Thyroid gland (tissue), 4 donors: ENCODE results near the gene RPL14. TPM values are rescaled to one million over a fixed set of nuclear protein-coding genes. Genes with fewer than 3 reads are reported as not detected.

Source experiments
- DNase-seq, 2 donors: peaks; one replicate each; pipeline ENCODE4 v3.0.0-alpha.2; 2019
- H3K27ac ChIP-seq, 3 donors: fragments of 200-600 bp; sonication (generic); 1 replicate in 2 of 3; 2 replicates in 1 of 3; pipeline ENCODE4 v1.5.1; 2016 to 2019; ENCODE audit warnings: mild to moderate bottlenecking in 1 of 3, moderate library complexity in 1 of 3
- H3K27me3 ChIP-seq: fragments of 200-600 bp; sonication (generic); one replicate; pipeline ENCODE4 v1.5.1; 2019
- H3K36me3 ChIP-seq, 2 donors: fragments of 200-600 bp; sonication (generic); one replicate each; pipeline ENCODE4 v1.5.1; 2016 to 2019
- H3K4me1 ChIP-seq, 2 donors: fragments of 200-600 bp; sonication (generic); one replicate each; pipeline ENCODE4 v1.5.1; 2017 to 2019
- H3K4me3 ChIP-seq, 3 donors: fragments of 200-600 bp; sonication (generic); replicated peaks in 1 of 3; 1 replicate in 2 of 3; 2 replicates in 1 of 3; pipeline ENCODE4 v1.5.1; 2016; ENCODE audit warnings: mild to moderate bottlenecking in 1 of 3
- H3K9me3 ChIP-seq: fragments of 200-600 bp; sonication (generic); one replicate; pipeline ENCODE4 v1.5.1; 2017
- CTCF ChIP-seq, 6 experiments: fragments of 200-600 bp in 3 of 6; fragments of 450-650 bp in 3 of 6; sonication (generic) in 3 of 6; IDR thresholded peaks; one replicate each; pipeline ENCODE4 v1.5.1; 2016 to 2019; ENCODE audit warnings: antibody characterized with exemption in 6 of 6, mild to moderate bottlenecking in 2 of 6, inconsistent platforms in 1 of 6, moderate library complexity in 1 of 6
- POLR2A ChIP-seq, 2 donors: fragments of 450-650 bp; IDR thresholded peaks; one replicate each; pipeline ENCODE4 v1.6.1; 2017; ENCODE audit warnings: antibody characterized with exemption in 2 of 2, mild to moderate bottlenecking in 2 of 2, moderate library complexity in 1 of 2
- WGBS, 2 donors: methylation state at CpG; one replicate each; pipeline ENCODE4 v1.1.5; 2017; 5-methylcytosine and 5-hydroxymethylcytosine counted together
- intact Hi-C: fragments of 100-400 bp; cut with DNase I; formaldehyde crosslinking; loops from one replicate; pipeline ENCODE4 v1.15.1; 2023
- total RNA-seq, 4 donors: library from RNA; depleted of rRNA; stranded (reverse); fragments of >200 nt; gene quantifications; one replicate each; pipeline ENCODE4 v1.2.3, GENCODE V29; 2016

The RPL14 gene
- total RNA-seq, 4 donors from 2014 or later: 272 to 723 (median 339) TPM

GRCh38 chr3:40465456-40465855 is 8.3 kb downstream of the RPL14 start:
- Histone ChIP-seq H3K4me3 (no peak overlapping the region), H3K9me3 (no peaks in the 10 kb centered on the region), H3K4me1 (no peaks in the 10 kb centered on the region), H3K36me3 (peaks cover 33 to 40% of the 10 kb centered on the region in 2 donors), H3K27ac (no peak overlapping the region), H3K27me3 (no peaks in the 10 kb centered on the region)
- no peak for DNase-seq
- TF ChIP-seq POLR2A (IDR thresholded peaks at IDR 0.05) (no peak), CTCF (IDR thresholded peaks at IDR 0.05) (no peak)
- WGBS, 2 donors: 84 to 88% methylated on average over 2 of the region's 2 CpGs
- intact Hi-C loops: loop anchor here (10.0 kb wide), 3 partner anchors 59 to 509 kb away; partner anchors contain the start of gene ZNF621

GRCh38 chr3:40468018-40468417 is 10.9 kb downstream of the RPL14 start:
- no peak for DNase-seq
- intact Hi-C loops: loop anchor here (10.0 kb wide), 3 partner anchors 57 to 507 kb away; partner anchors contain the start of gene ZNF621
- WGBS, 2 donors: 78 to 79% methylated on average over 4 of the region's 4 CpGs
- no peak overlapping the region for H3K4me3 ChIP-seq
- no peaks in the 10 kb centered on the region for H3K4me1 ChIP-seq
- no peak overlapping the region for H3K27ac ChIP-seq
- peaks cover 12 to 15% of the 10 kb centered on the region in 2 donors for H3K36me3 ChIP-seq
- TF ChIP-seq POLR2A (IDR thresholded peaks at IDR 0.05): no peak
- no peak for TF ChIP-seq CTCF (IDR thresholded peaks at IDR 0.05)
- no peaks in the 10 kb centered on the region for H3K27me3 ChIP-seq
- no peaks in the 10 kb centered on the region for H3K9me3 ChIP-seq

GRCh38 chr3:40470701-40471100 is 13.6 kb downstream of the RPL14 start:
- Histone ChIP-seq H3K4me1 (no peaks in the 10 kb centered on the region), H3K36me3 (no peaks in the 10 kb centered on the region), H3K4me3 (no peak overlapping the region), H3K9me3 (no peaks in the 10 kb centered on the region), H3K27me3 (no peaks in the 10 kb centered on the region), H3K27ac (no peak overlapping the region)
- intact Hi-C loops: no loop called here
- 94 to 95% methylated on average over 4 of the region's 4 CpGs for WGBS, 2 donors
- TF ChIP-seq CTCF (IDR thresholded peaks at IDR 0.05): no peak
- no peak for TF ChIP-seq POLR2A (IDR thresholded peaks at IDR 0.05)
- no peak for DNase-seq

- H3K4me1 ChIP-seq: peaks cover 6% of the 10 kb centered on the region in 2 donors
- peak within 1 kb of the TSS in 2 of 3 donors; percentile 48 to 51 for H3K27ac ChIP-seq
- TF ChIP-seq CTCF (IDR thresholded peaks at IDR 0.05) (no peak), POLR2A (IDR thresholded peaks at IDR 0.05) (peak in 1 of 2 donors; percentile 13)
- intact Hi-C loops: no loop called here
- H3K36me3 ChIP-seq: peaks cover 0 to 2% of the 10 kb centered on the region in 2 donors
- peak; percentile 64 to 71 for DNase-seq
- WGBS, 2 donors: 15 to 19% methylated on average over 37 to 38 of the region's 48 CpGs
- H3K9me3 ChIP-seq: no peaks in the 10 kb centered on the region
- H3K27me3 ChIP-seq: no peaks in the 10 kb centered on the region
- H3K4me3 ChIP-seq: peak within 1 kb of the TSS; percentile 83 to 91 (median 84)
Measured at GRCh38 chr3:40476478-40477470, 19.6 kb downstream of the RPL14 start, which contains the start of gene ZNF619. Gene ZNF619, plus strand, starts transcription at chr3:40477122. Its CDS starts 858 bp downstream, at chr3:40477980.

- peaks cover 6% of the 10 kb centered on the region in 2 donors for H3K4me1 ChIP-seq
- peaks cover under 1 to 10% of the 10 kb centered on the region in 2 donors for H3K36me3 ChIP-seq
- TF ChIP-seq CTCF (IDR thresholded peaks at IDR 0.05) (no peak), POLR2A (IDR thresholded peaks at IDR 0.05) (no peak)
- no peak for DNase-seq
- H3K4me3 ChIP-seq: peak overlapping the region; percentile 83 to 91 (median 84)
- 54 to 59% methylated on average over 4 of the region's 4 CpGs for WGBS, 2 donors
- intact Hi-C loops: no loop called here
- no peaks in the 10 kb centered on the region for H3K9me3 ChIP-seq
- no peak overlapping the region for H3K27ac ChIP-seq
- no peaks in the 10 kb centered on the region for H3K27me3 ChIP-seq
Measured at GRCh38 chr3:40477666-40478065, 20.5 kb downstream of the RPL14 start.
